H9 (cell line): Measurements from ENCODE around the gene SERPINA5. TPM values are rescaled to one million over a fixed set of nuclear protein-coding genes. Genes with fewer than 3 reads are reported as not detected.

ENCODE experiments used
- DNase-seq: peaks from one replicate; pipeline ENCODE4 v3.0.0-alpha.2; 2017
- H2AFZ ChIP-seq: one replicate; pipeline ENCODE4 v1.6.1; 2013; ENCODE audit warnings: mild to moderate bottlenecking, low read length, control low read depth, moderate library complexity
- H2AK5ac ChIP-seq: 2 replicates; pipeline ENCODE4 v1.6.1; 2013; ENCODE audit warnings: low read length, control low read depth, mixed read lengths; ENCODE audit not compliant: insufficient read length
- H2BK120ac ChIP-seq: one replicate; pipeline ENCODE4 v1.6.1; 2013; ENCODE audit warnings: low read depth, mild to moderate bottlenecking, low read length, control low read depth, inconsistent platforms; ENCODE audit not compliant: poor library complexity, severe bottlenecking
- H2BK12ac ChIP-seq: 2 replicates; pipeline ENCODE4 v1.6.1; 2013; ENCODE audit warnings: low read length, control low read depth, mixed read lengths, low read depth; ENCODE audit not compliant: insufficient read length
- H2BK15ac ChIP-seq: 2 replicates; pipeline ENCODE4 v1.6.1; 2013; ENCODE audit warnings: low read depth, low read length, control low read depth
- H2BK20ac ChIP-seq: one replicate; pipeline ENCODE4 v1.6.1; 2013; ENCODE audit warnings: low read depth, mild to moderate bottlenecking, low read length, control low read depth, inconsistent platforms; ENCODE audit not compliant: poor library complexity, severe bottlenecking
- H2BK5ac ChIP-seq: 2 replicates; pipeline ENCODE4 v1.6.1; 2013; ENCODE audit warnings: low read length, control low read depth, mixed read lengths; ENCODE audit not compliant: insufficient read length
- H3K14ac ChIP-seq: 2 replicates; pipeline ENCODE4 v1.6.1; 2013; ENCODE audit warnings: low read length, control low read depth; ENCODE audit not compliant: insufficient read depth
- H3K18ac ChIP-seq: 2 replicates; pipeline ENCODE4 v1.6.1; 2013; ENCODE audit warnings: low read depth, mild to moderate bottlenecking, mixed read lengths, low read length, control low read depth; ENCODE audit not compliant: insufficient read length
- H3K23ac ChIP-seq: 2 replicates; pipeline ENCODE4 v1.6.1; 2013; ENCODE audit warnings: low read length, control low read depth, mixed read lengths, low read depth; ENCODE audit not compliant: insufficient read length
- H3K23me2 ChIP-seq: 2 replicates; pipeline ENCODE4 v1.6.1; 2013; ENCODE audit warnings: low read depth, mild to moderate bottlenecking, mixed read lengths, low read length, control low read depth; ENCODE audit not compliant: insufficient read length, poor library complexity, severe bottlenecking
- H3K27ac ChIP-seq: 2 replicates; pipeline ENCODE4 v1.5.1; 2013; ENCODE audit warnings: low read length, control low read depth, mixed read lengths, low read depth; ENCODE audit not compliant: insufficient read length
- H3K27me3 ChIP-seq: 2 replicates; pipeline ENCODE4 v1.6.1; 2013; ENCODE audit warnings: low read length, control low read depth, inconsistent platforms; ENCODE audit not compliant: insufficient read depth
- H3K4ac ChIP-seq: 2 replicates; pipeline ENCODE4 v1.6.1; 2013; ENCODE audit warnings: low read depth, mild to moderate bottlenecking, control low read depth, inconsistent platforms, low read length, moderate library complexity
- H3K4me1 ChIP-seq: 2 replicates; pipeline ENCODE4 v1.6.1; 2013; ENCODE audit warnings: low read length, control low read depth, inconsistent platforms; ENCODE audit not compliant: insufficient read depth
- H3K4me2 ChIP-seq: 2 replicates; pipeline ENCODE4 v1.6.1; 2013; ENCODE audit warnings: low read length, control low read depth, mixed read lengths; ENCODE audit not compliant: insufficient read length, insufficient read depth
- H3K56ac ChIP-seq: 2 replicates; pipeline ENCODE4 v1.6.1; 2013; ENCODE audit warnings: low read depth, mild to moderate bottlenecking, mixed read lengths, low read length, control low read depth; ENCODE audit not compliant: insufficient read length
- H3K79me1 ChIP-seq: 2 replicates; pipeline ENCODE4 v1.6.1; 2013; ENCODE audit warnings: low read depth, mild to moderate bottlenecking, moderate library complexity, low read length, control low read depth, inconsistent platforms; ENCODE audit not compliant: insufficient read depth, poor library complexity, severe bottlenecking
- H3K79me2 ChIP-seq: 2 replicates; pipeline ENCODE4 v1.6.1; 2013; ENCODE audit warnings: low read length, control low read depth, inconsistent platforms; ENCODE audit not compliant: insufficient read depth
- H3K9ac ChIP-seq: 2 replicates; pipeline ENCODE4 v1.6.1; 2013; ENCODE audit warnings: low read length, control low read depth, mixed read lengths; ENCODE audit not compliant: insufficient read length; ENCODE audit errors: extremely low read depth
- H3K9me3 ChIP-seq: one replicate; pipeline ENCODE4 v1.6.1; 2013; ENCODE audit warnings: low read depth, low read length, inconsistent platforms; ENCODE audit not compliant: control insufficient read depth
- H3T11ph ChIP-seq: one replicate; pipeline ENCODE4 v1.6.1; 2013; ENCODE audit warnings: mild to moderate bottlenecking, low read length, control low read depth, inconsistent platforms
- H4K20me1 ChIP-seq: one replicate; pipeline ENCODE4 v1.6.1; 2013; ENCODE audit not compliant: control insufficient read depth, insufficient read length, insufficient read depth
- H4K5ac ChIP-seq: 2 replicates; pipeline ENCODE4 v1.6.1; 2013; ENCODE audit warnings: low read depth, mild to moderate bottlenecking, mixed read lengths, low read length, control low read depth; ENCODE audit not compliant: insufficient read length
- H4K8ac ChIP-seq: replicated peaks from 2 replicates; pipeline ENCODE4 v1.6.1; 2013; ENCODE audit warnings: low read length, control low read depth, mixed read lengths, low read depth; ENCODE audit not compliant: insufficient read length
- H4K91ac ChIP-seq: 2 replicates; pipeline ENCODE4 v1.6.1; 2013; ENCODE audit warnings: low read depth, mild to moderate bottlenecking, moderate library complexity, mixed read lengths, low read length, control low read depth; ENCODE audit not compliant: insufficient read length
- H3K27ac Mint-ChIP-seq, 3 experiments: 2 replicates in 2 of 3; 3 replicates in 1 of 3; pipeline ENCODE4 v1.8.0; 2020 to 2021; ENCODE audit warnings: mixed read lengths in 3 of 3, mild to moderate bottlenecking in 1 of 3, moderate library complexity in 1 of 3
- H3K27me3 Mint-ChIP-seq: 2 replicates; pipeline ENCODE4 v1.8.0; 2021; ENCODE audit warnings: low read depth, mild to moderate bottlenecking, moderate library complexity, mixed read lengths
- H3K36me3 Mint-ChIP-seq, 3 experiments: 2 replicates in 2 of 3; 3 replicates in 1 of 3; pipeline ENCODE4 v1.8.0; 2020 to 2021; ENCODE audit warnings: low read depth in 3 of 3, mixed read lengths in 3 of 3; ENCODE audit not compliant: insufficient read depth in 1 of 3
- H3K4me1 Mint-ChIP-seq, 2 experiments: 2 replicates each; pipeline ENCODE4 v1.8.0; 2020; ENCODE audit warnings: mixed read lengths in 2 of 2
- H3K4me3 Mint-ChIP-seq, 2 experiments: 2 replicates in 1 of 2; 3 replicates in 1 of 2; pipeline ENCODE4 v1.8.0; 2020 to 2021; ENCODE audit warnings: mild to moderate bottlenecking in 2 of 2, mixed read lengths in 2 of 2, moderate library complexity in 1 of 2
- H3K9me3 Mint-ChIP-seq, 2 experiments: 2 replicates in 1 of 2; 3 replicates in 1 of 2; pipeline ENCODE4 v1.8.0; 2020; ENCODE audit warnings: mild to moderate bottlenecking in 2 of 2, mixed read lengths in 2 of 2, moderate library complexity in 1 of 2
- CTCF ChIP-seq: fragments of 200-600 bp; sonication (generic); conservative IDR thresholded peaks from 3 replicates; pipeline ENCODE4 v1.8.0; 2021; ENCODE audit warnings: antibody characterized with exemption, mild to moderate bottlenecking
- WGBS: extraction: QIAGEN DNeasy Blood & Tissue Kit; methylation state at CpG from one replicate; pipeline ENCODE4 v1.1.7; 2013; ENCODE audit warnings: missing lambda C conversion rate, low lambda C conversion rate, mixed read lengths; ENCODE audit not compliant: insufficient read length; ENCODE audit errors: extremely low coverage; 5-methylcytosine and 5-hydroxymethylcytosine counted together
- total RNA-seq: library from RNA; stranded (reverse); gene quantifications from 2 replicates; pipeline ENCODE4 v1.2.1, GENCODE V29; 2021

Gene SERPINA5
- total RNA-seq, 1 experiment from 2014 or later: 1.1 TPM

GRCh38 chr14:94631050-94631449, 49.8 kb downstream of the SERPINA5 start:
- no peak overlapping the region for H3K18ac ChIP-seq
- Mint-ChIP-seq H3K9me3 (no peaks in the 10 kb centered on the region), H3K27ac (no peak overlapping the region), H3K27me3 (peaks cover 34% of the 10 kb centered on the region), H3K36me3 (no peaks in the 10 kb centered on the region), H3K4me1 (no peaks in the 10 kb centered on the region), H3K4me3 (no peak overlapping the region)
- H3K4ac ChIP-seq: no peak overlapping the region
- H3K79me1 ChIP-seq: no peaks in the 10 kb centered on the region
- H2BK12ac ChIP-seq: no peak overlapping the region
- H3K4me1 ChIP-seq: no peaks in the 10 kb centered on the region
- H2BK5ac ChIP-seq: no peak overlapping the region
- no peak overlapping the region for H3K27ac ChIP-seq
- H3K9me3 ChIP-seq: no peaks in the 10 kb centered on the region
- no peak overlapping the region for H3K9ac ChIP-seq
- H3K56ac ChIP-seq: no peak overlapping the region
- H3K23me2 ChIP-seq: no peaks in the 10 kb centered on the region
- no peak for DNase-seq
- H3K14ac ChIP-seq: no peak overlapping the region
- WGBS: no CpG with 5 or more reads among the region's 1 CpG
- no peak for TF ChIP-seq CTCF
- no peaks in the 10 kb centered on the region for H3K79me2 ChIP-seq
- H3T11ph ChIP-seq: no peak overlapping the region
- H2AFZ ChIP-seq: no peak overlapping the region
- no peak overlapping the region for H4K5ac ChIP-seq
- H3K4me2 ChIP-seq: no peak overlapping the region
- no peak overlapping the region for H3K23ac ChIP-seq
- no peak overlapping the region for H4K8ac ChIP-seq
- H2AK5ac ChIP-seq: no peak overlapping the region
- H2BK20ac ChIP-seq: no peak overlapping the region
- H2BK15ac ChIP-seq: no peak overlapping the region
- H4K91ac ChIP-seq: no peak overlapping the region
- H4K20me1 ChIP-seq: no peaks in the 10 kb centered on the region
- no peak overlapping the region for H2BK120ac ChIP-seq
- H3K27me3 ChIP-seq: no peaks in the 10 kb centered on the region
